Myometrial cell (primary cell): ENCODE results near the gene PMVK. TPM values are rescaled to one million over a fixed set of nuclear protein-coding genes. Genes with fewer than 3 reads are reported as not detected.

ENCODE experiments used
- total RNA-seq: library from RNA; depleted of rRNA; stranded (reverse); fragments of >200 nt; gene quantifications from 2 replicates; pipeline ENCODE4 v1.2.3, GENCODE V29; 2015

Gene PMVK
- 14.1 and 14.2 TPM in 2 replicates for total RNA-seq

GRCh38 chr1:154936555-154937084, at the start of gene PMVK:
PMVK (minus strand) TSS chr1:154936719; CDS start chr1:154936685, 34 bp downstream.

GRCh38 chr1:154982897-154983648, 46.6 kb upstream of the PMVK start, which contains the start of gene FLAD1:
FLAD1 (plus strand) TSS chr1:154983344; CDS start chr1:154983695, 351 bp downstream.

DNA sequence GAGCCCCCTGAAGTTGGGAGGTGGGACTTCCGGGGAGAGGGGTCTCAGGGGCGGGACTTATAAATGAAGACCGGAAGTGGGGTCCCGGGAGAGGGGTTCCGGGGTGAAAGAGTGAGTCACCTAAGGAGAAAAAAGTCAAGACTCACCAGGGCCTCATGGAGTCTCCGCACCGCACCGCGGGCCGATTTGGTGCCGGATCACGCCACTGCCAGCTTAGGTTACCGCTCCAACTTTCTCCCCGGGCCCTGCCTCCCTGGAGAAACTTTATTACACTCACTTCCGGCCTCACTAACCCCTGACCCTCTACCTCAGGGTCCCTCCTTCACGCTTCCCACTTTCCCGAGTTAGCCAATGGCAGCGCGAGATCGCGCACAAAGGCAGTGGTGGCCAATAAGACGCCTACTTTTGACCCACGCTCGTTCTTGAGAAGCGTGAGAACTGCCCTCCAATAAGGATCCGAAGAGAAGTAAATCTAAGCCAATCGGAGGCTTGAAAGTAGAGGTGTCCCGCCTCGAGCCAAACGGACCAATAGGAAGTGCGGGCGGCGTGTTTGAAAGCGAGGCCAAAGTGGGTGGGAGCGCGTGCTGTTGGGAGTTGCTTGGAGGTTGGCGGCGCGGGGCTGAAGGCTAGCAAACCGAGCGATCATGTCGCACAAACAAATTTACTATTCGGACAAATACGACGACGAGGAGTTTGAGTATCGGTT, 37.7 kb upstream of the PMVK start, which contains the start of gene CKS1B:
Gene CKS1B (plus strand): TSS at position 580 of the 706 bp plus-strand sequence. CDS start 65 bp downstream, at position 645.

DNA sequence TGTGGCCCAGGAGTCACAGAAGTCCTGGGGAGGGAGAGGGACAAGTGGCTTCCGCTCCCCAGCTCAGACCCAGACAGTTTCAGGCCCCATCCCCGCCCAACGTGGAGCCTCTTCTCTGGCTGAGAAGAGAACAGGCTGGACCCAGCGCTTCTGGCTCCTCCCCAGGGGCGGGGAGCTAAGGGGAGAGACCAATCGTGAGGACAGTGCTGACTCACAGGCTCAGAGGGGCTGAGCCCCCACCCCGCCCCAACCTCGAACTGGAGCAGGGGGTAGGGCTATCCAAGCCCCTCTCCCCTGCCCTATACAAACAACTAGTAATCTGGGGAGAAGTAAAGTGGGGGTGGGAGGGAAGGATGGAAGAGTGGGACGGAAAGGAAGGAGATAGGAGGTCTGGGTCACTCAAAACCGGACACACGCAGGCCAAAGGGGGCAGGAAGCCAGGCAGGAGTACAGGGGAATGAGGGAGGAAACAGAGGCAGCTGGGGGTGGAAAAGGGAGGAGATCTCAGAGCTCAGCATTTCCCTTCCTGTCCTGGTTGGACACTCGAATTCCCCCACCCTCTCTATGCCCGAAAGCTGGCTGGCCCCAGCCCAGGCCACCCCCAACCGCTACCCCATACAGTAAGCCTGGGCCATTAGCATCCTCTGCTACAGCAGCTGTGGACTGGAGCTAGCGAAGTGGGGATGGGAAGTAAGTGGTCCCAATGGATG, 34.3 kb upstream of the PMVK start, which contains the start of gene SHC1:
Gene SHC1 (minus strand): TSS at position 117 of the 710 bp plus-strand sequence. CDS start 221 bp downstream, outside the sequence.

GRCh38 chr1:154961207-154962155, 25.0 kb upstream of the PMVK start, which contains the start of gene PYGO2:
PYGO2 (minus strand) TSS chr1:154961782; CDS start chr1:154961576, 206 bp downstream.

DNA sequence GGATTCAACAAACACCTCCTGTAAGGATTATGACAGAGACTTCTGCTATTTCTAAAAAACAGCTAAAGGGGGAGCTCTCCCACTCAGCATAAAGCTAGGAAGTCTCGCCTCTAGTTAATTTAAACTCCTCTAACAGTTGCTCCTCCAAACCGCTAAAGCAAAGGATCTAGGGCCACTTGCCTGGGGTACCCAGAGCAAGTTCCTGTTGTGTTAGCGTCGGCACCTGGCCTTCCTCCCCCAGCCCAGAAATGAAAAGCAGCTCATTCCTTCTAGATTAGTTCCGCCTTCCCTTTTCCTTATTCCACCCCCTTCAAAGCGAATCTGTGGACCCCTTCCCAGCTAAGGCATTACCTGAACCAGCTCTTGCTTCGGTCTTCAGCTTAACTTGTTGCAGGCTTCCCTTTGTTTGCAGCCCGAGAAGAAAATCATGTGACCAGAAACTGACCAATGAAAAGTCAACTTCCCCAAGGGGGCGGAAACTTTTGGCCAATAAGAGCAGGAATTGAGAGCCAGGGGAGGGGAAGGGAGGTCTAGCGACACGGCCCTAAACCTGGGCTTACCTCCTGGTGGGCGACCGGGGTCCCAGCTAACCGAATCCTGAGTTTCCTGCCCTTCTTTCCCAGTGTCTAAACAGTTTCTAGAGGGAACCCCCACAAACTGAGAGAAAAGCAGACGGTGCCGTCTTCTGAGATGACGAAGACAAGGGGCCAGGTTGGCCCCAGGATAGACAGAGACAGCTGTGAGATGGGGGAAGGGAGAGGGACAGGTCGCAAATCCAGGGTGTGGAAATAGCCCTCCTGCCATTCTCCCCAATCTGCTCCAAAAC, 19.4 kb upstream of the PMVK start, which contains the start of gene PBXIP1:
Gene PBXIP1 (minus strand): TSS at position 382 of the 826 bp plus-strand sequence. CDS start 2,378 bp downstream, outside the sequence.

Other genes starting within 250 kb of the PMVK start
- gene KCNN3, start 66.4 kb downstream of the PMVK start, total RNA-seq, result not detected in 2 replicates
- gene PBXIP1, start 19.4 kb upstream of the PMVK start, total RNA-seq, result 45.0 and 48.2 TPM in 2 replicates
- 14.2 and 16.1 TPM in 2 replicates for gene PYGO2, start 25.1 kb upstream of the PMVK start, total RNA-seq
- 329 and 340 TPM in 2 replicates for gene SHC1, start 34.0 kb upstream of the PMVK start, total RNA-seq
- gene CKS1B, start 38.0 kb upstream of the PMVK start, total RNA-seq, result 84.4 and 128 TPM in 2 replicates
- 31.4 and 42.1 TPM in 2 replicates for gene FLAD1, start 46.6 kb upstream of the PMVK start, total RNA-seq
- gene LENEP, start 56.9 kb upstream of the PMVK start, total RNA-seq, result not detected in 2 replicates
- 10.8 and 14.7 TPM in 2 replicates for gene ZBTB7B, start 66.1 kb upstream of the PMVK start, total RNA-seq
- gene DCST2, start 97.1 kb upstream of the PMVK start, total RNA-seq, result 0.18 and 0.29 TPM in 2 replicates
- gene DCST1, start 97.1 kb upstream of the PMVK start, total RNA-seq, result not detected in 2 replicates
- 84.7 and 112 TPM in 2 replicates for gene ADAM15, start 114.6 kb upstream of the PMVK start, total RNA-seq
- 4.6 and 7.8 TPM in 2 replicates for gene EFNA4, start 127.0 kb upstream of the PMVK start, total RNA-seq
- gene EFNA3, start 142.1 kb upstream of the PMVK start, total RNA-seq, result 0.53 and 0.58 TPM in 2 replicates
- gene EFNA1, start 191.2 kb upstream of the PMVK start, total RNA-seq, result not detected in 2 replicates
- gene SLC50A1, start 199.1 kb upstream of the PMVK start, total RNA-seq, result 78.3 and 119 TPM in 2 replicates
- gene DPM3, start 203.8 kb upstream of the PMVK start, total RNA-seq, result 218 and 219 TPM in 2 replicates
- gene KRTCAP2, start 236.6 kb upstream of the PMVK start, total RNA-seq, result 192 and 276 TPM in 2 replicates
- gene TRIM46, start 237.1 kb upstream of the PMVK start, total RNA-seq, result 3.7 and 5.8 TPM in 2 replicates